ENCODE data around the gene MYO5B.

The MYO5B gene

GRCh38 chr18:50039746-50040145 is 155.2 kb downstream of the MYO5B start:
- FAIRE-seq (no peak), DNase-seq (ENCODE audit: insufficient read length, low spot score) (no peak)
- TF ChIP-seq POLR2A (IDR thresholded peaks at IDR 0.05; ENCODE audit: low read depth, low read length): no peak

GRCh38 chr18:50038448-50038847 is 156.5 kb downstream of the MYO5B start:
- DNase-seq (ENCODE audit: insufficient read length, low spot score) (no peak), FAIRE-seq (no peak)
- no peak for TF ChIP-seq POLR2A (IDR thresholded peaks at IDR 0.05; ENCODE audit: low read depth, low read length)

- FAIRE-seq (no peak), DNase-seq (ENCODE audit: insufficient read length, low spot score) (no peak)
- TF ChIP-seq POLR2A (IDR thresholded peaks at IDR 0.05; ENCODE audit: low read depth, low read length): no peak
Observed at GRCh38 chr18:50034029-50034428, 160.9 kb downstream of the MYO5B start.

- FAIRE-seq: no peak
- no peak for DNase-seq (ENCODE audit: insufficient read length, low spot score)
- TF ChIP-seq POLR2A (IDR thresholded peaks at IDR 0.05; ENCODE audit: low read depth, low read length): no peak
Observed at GRCh38 chr18:50033004-50033403, 161.9 kb downstream of the MYO5B start.

GRCh38 chr18:50030146-50030545 is 164.8 kb downstream of the MYO5B start:
- DNase-seq (ENCODE audit: insufficient read length, low spot score) (no peak), FAIRE-seq (no peak)
- TF ChIP-seq POLR2A (IDR thresholded peaks at IDR 0.05; ENCODE audit: low read depth, low read length): no peak

GRCh38 chr18:50027996-50028395 is 167.0 kb downstream of the MYO5B start:
- no peak for TF ChIP-seq POLR2A (IDR thresholded peaks at IDR 0.05; ENCODE audit: low read depth, low read length)
- FAIRE-seq: no peak
- DNase-seq (ENCODE audit: insufficient read length, low spot score): no peak

GRCh38 chr18:50024466-50024865 is 170.5 kb downstream of the MYO5B start:
- TF ChIP-seq POLR2A (IDR thresholded peaks at IDR 0.05; ENCODE audit: low read depth, low read length): no peak
- FAIRE-seq (no peak), DNase-seq (ENCODE audit: insufficient read length, low spot score) (no peak)

- FAIRE-seq (no peak), DNase-seq (ENCODE audit: insufficient read length, low spot score) (no peak)
- no peak for TF ChIP-seq POLR2A (IDR thresholded peaks at IDR 0.05; ENCODE audit: low read depth, low read length)
Observed at GRCh38 chr18:50022985-50023384, 172.0 kb downstream of the MYO5B start.

GRCh38 chr18:50014606-50015005 is 180.3 kb downstream of the MYO5B start:
- TF ChIP-seq POLR2A (IDR thresholded peaks at IDR 0.05; ENCODE audit: low read depth, low read length): no peak
- DNase-seq (ENCODE audit: insufficient read length, low spot score) (no peak), FAIRE-seq (no peak)

GRCh38 chr18:50013363-50014138 is 181.4 kb downstream of the MYO5B start:
- FAIRE-seq (no peak), DNase-seq (ENCODE audit: insufficient read length, low spot score) (no peak)
- no peak for TF ChIP-seq POLR2A (IDR thresholded peaks at IDR 0.05; ENCODE audit: low read depth, low read length)

GRCh38 chr18:50011813-50012435 is 183.0 kb downstream of the MYO5B start:
- no peak for TF ChIP-seq POLR2A (IDR thresholded peaks at IDR 0.05; ENCODE audit: low read depth, low read length)
- FAIRE-seq (no peak), DNase-seq (ENCODE audit: insufficient read length, low spot score) (no peak)

- DNase-seq (ENCODE audit: insufficient read length, low spot score) (peak; percentile 15), FAIRE-seq (no peak)
- no peak for TF ChIP-seq POLR2A (IDR thresholded peaks at IDR 0.05; ENCODE audit: low read depth, low read length)
Observed at GRCh38 chr18:50009773-50010335, 185.1 kb downstream of the MYO5B start.

- no peak for FAIRE-seq
- no peak for TF ChIP-seq POLR2A (IDR thresholded peaks at IDR 0.05; ENCODE audit: low read depth, low read length)
- no peak for DNase-seq (ENCODE audit: insufficient read length, low spot score)
Observed at GRCh38 chr18:50008306-50008705, 186.6 kb downstream of the MYO5B start.

GRCh38 chr18:50006470-50007046 is 188.4 kb downstream of the MYO5B start:
- FAIRE-seq: no peak
- TF ChIP-seq POLR2A (IDR thresholded peaks at IDR 0.05; ENCODE audit: low read depth, low read length): no peak
- no peak for DNase-seq (ENCODE audit: insufficient read length, low spot score)

Data from H54 (cell line).